ENCODE results near the gene PCDHB1.

DNA sequence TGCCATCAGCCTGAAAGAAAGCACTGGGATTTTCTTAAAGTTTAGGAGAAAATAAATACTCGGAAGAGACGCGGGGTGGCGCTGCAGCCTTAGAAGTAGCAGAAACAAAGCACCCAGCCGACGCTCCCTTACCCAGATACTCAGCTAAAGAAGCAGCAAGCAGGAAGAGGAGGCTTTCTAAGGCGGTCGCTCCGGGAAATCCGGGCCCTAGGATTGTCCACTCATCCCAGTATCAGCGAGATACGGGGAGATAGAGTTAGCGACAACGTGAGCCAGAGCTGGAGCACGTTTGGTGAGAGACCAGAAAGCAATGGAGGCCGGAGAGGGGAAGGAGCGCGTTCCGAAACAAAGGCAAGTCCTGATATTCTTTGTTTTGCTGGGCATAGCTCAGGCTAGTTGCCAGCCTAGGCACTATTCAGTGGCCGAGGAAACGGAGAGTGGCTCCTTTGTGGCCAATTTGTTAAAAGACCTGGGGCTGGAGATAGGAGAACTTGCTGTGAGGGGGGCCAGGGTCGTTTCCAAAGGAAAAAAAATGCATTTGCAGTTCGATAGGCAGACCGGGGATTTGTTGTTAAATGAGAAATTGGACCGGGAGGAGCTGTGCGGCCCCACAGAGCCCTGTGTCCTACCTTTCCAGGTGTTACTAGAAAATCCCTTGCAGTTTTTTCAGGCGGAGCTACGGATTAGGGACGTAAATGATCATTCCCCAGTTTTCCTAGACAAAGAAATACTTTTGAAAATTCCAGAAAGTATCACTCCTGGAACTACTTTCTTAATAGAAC lies 43.5 kb downstream of the PCDHB1 start, which contains the start of gene PCDHB2:
- no peak for TF ChIP-seq POLR2A (IDR thresholded peaks at IDR 0.05)
- no peak for TF ChIP-seq CTCF (IDR thresholded peaks at IDR 0.05)
- TF ChIP-seq POLR2AphosphoS5 (IDR thresholded peaks at IDR 0.05; ENCODE audit: insufficient read depth in 1 of 2, low read depth in 1 of 2), result no peak
